Measurements from ENCODE around the gene MRM2.

- TF ChIP-seq POLR2A (IDR thresholded peaks at IDR 0.05; ENCODE audit: low read length) (no peak), GATA1 (IDR thresholded peaks at IDR 0.05; ENCODE audit: low read depth, low read length) (no peak)
These were observed 27.4 kb downstream of the MRM2 start for GRCh38 chr7:2214636-2215035.
